Effector memory CD4-positive, alpha-beta T cell (primary cell): ENCODE results near the gene FBP1.

Source experiments
- DNase-seq, 3 donors: peaks; one replicate each; pipeline ENCODE4 v3.0.0-alpha.2; 2020
- H3K27ac ChIP-seq: 2 replicates; pipeline ENCODE4 v1.7.0; 2013; ENCODE audit warnings: mild to moderate bottlenecking, low read length, moderate library complexity; ENCODE audit not compliant: insufficient read depth, poor library complexity, severe bottlenecking
- H3K27me3 ChIP-seq: replicated peaks from 2 replicates; pipeline ENCODE4 v1.7.0; 2013; ENCODE audit warnings: mild to moderate bottlenecking, low read length; ENCODE audit not compliant: insufficient read depth, control insufficient read depth, poor library complexity, severe bottlenecking
- H3K36me3 ChIP-seq: 2 replicates; pipeline ENCODE4 v1.7.0; 2013; ENCODE audit warnings: mild to moderate bottlenecking, low read length, moderate library complexity; ENCODE audit not compliant: control insufficient read depth, insufficient read depth
- H3K4me1 ChIP-seq: 2 replicates; pipeline ENCODE4 v1.7.0; 2013; ENCODE audit warnings: low read length, mild to moderate bottlenecking; ENCODE audit not compliant: control insufficient read depth, insufficient read depth, poor library complexity, severe bottlenecking
- H3K4me3 ChIP-seq: 2 replicates; pipeline ENCODE4 v1.7.0; 2013; ENCODE audit warnings: low read length, low read depth, mild to moderate bottlenecking; ENCODE audit not compliant: insufficient read depth, poor library complexity, severe bottlenecking
- H3K9me3 ChIP-seq: 2 replicates; pipeline ENCODE4 v1.7.0; 2013; ENCODE audit warnings: mild to moderate bottlenecking, low read length, moderate library complexity; ENCODE audit not compliant: control insufficient read depth

Gene FBP1

DNA sequence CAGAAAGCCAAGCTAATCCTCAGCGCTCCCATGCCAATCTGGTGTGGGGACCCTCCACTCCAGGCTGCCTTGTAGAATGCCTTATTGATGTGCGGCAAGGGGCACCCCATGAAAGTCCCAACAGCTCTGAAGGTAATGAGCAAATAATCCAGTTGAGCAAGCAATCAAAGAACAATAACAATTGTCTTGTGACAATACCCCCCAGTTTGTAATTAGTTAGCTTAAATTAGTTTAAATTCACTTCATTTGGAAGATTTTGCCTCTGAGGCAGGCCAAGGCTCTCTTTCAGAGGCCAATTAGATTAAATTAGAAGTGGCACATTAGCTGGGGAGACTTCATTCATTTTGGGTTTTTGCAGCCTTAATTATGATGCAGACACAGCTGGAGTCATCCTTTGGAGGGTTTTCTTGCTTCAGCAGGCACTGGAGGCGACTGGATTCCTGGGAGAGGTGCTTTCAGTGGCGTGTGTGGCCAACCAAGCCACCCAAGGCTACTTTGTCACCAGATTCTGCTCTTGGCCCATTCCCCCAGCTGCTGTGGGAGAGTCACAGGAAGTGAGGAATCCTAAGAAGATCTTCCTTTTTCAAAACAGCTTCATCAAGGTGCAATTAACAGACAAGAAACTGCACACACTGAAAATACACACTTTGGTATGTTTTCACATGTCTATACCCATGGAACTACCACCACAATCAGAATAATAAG is 17.9 kb upstream of the FBP1 start:
- Histone ChIP-seq H3K27ac (no peak overlapping the region), H3K4me1 (no peaks in the 10 kb centered on the region), H3K27me3 (no peaks in the 10 kb centered on the region), H3K9me3 (no peaks in the 10 kb centered on the region), H3K36me3 (no peaks in the 10 kb centered on the region), H3K4me3 (no peak overlapping the region)
- DNase-seq = no peak

DNA sequence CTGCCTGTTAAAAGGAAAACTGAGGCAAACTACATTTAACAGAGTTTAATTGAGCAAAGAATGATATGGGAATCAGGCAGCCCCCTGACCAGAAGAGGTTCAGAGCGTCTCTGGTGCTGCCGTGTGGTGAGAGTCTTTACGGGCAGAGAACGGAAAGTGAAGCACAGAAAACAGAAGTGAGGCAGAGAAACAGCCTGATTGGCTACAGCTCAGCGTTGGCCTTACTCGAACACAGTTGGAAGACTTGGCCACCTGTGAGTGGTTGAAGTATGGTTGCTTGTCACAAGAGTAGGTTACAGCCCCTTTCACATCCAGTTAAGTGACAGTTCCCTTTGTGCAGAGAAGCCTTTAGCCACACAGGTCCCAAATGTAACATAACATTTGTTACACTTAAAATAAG is 16.9 kb upstream of the FBP1 start:
- Histone ChIP-seq H3K4me1 (no peaks in the 10 kb centered on the region), H3K27me3 (no peaks in the 10 kb centered on the region), H3K27ac (no peak overlapping the region), H3K9me3 (no peaks in the 10 kb centered on the region), H3K4me3 (peak overlapping the region; percentile 19), H3K36me3 (no peaks in the 10 kb centered on the region)
- DNase-seq = peak in 1 of 3 donors; percentile 2

DNA sequence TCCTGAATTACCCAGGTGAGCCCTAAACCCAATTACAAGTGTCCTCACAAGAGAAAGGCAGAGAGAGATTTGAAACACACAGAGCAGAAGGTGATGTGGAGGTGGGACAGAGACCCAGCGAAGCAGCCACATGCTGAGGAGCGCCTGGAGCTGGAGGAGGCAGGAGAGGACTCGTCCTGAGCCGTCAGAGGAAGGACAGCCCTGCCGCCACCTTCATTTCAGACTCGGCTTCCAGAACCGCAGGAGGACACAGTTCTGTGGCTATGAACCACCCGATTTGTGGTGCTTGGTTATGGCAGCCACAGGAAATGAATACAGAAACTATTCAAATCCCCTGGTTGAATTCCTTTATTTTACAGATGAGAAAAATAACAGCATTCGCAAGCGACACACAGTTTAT is 16.4 kb upstream of the FBP1 start:
- Histone ChIP-seq H3K36me3 (no peaks in the 10 kb centered on the region), H3K4me3 (peak overlapping the region; percentile 19), H3K4me1 (no peaks in the 10 kb centered on the region), H3K9me3 (no peaks in the 10 kb centered on the region), H3K27ac (no peak overlapping the region), H3K27me3 (no peaks in the 10 kb centered on the region)
- DNase-seq = no peak

DNA sequence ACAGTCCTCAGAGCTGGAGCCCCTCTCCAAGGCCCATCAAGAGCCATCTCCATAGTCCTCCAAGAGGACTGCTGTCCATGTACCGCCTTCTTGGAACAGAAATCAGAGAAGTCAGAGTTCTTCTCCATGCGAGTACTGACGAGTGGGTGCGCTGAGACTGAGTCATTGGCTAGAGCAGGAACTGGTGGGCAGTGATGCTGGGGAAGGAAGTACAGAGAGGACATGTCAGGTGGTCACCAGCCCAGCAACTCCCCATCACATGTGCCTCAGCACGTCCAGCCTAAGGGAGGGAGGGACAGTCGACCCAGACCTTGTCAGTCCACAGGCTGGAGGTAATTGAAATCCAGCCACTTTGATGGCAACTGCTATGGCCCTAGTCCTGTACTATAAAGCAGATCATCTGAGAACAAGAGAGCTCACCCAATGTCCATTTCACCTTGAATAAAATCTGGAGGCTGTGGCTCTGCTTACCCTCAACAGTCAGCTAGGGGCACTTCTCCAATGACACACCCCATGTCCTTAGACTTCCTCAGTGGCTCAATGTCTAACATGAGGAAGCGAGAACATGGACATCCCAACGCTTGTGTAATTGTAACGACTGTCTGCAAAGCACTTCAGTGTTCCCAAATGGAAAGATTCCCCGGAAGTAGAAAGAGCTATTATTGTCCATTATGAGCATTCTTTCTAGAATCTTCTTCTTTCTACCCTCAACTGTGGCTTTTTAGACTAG is 15.0 kb upstream of the FBP1 start:
- Histone ChIP-seq H3K4me1 (no peaks in the 10 kb centered on the region), H3K27ac (no peak overlapping the region), H3K9me3 (no peaks in the 10 kb centered on the region), H3K36me3 (no peaks in the 10 kb centered on the region), H3K27me3 (no peaks in the 10 kb centered on the region), H3K4me3 (no peak overlapping the region)
- DNase-seq = no peak

DNA sequence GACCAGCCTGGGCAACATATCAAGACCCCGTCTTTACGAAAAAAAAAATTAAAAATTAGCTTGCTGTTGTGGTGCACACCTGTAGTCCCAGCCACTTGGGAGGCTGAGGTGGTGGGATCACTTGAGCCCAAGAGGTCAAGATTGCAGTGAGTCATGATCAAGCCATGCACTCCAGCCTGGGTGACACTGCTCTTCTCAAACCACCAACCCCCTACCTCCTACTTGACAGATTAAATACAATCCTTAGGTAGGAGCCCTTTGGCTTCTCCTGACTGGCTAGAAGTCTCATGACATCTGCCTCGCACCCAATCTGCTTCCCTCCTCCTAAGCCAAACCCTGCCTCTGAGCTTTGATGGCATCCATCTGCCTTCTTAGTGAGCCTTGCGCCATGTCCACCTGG is 11.6 kb upstream of the FBP1 start:
- Histone ChIP-seq H3K9me3 (no peaks in the 10 kb centered on the region), H3K27me3 (no peaks in the 10 kb centered on the region), H3K4me1 (no peaks in the 10 kb centered on the region), H3K36me3 (no peaks in the 10 kb centered on the region), H3K4me3 (no peak overlapping the region), H3K27ac (no peak overlapping the region)
- DNase-seq = no peak

DNA sequence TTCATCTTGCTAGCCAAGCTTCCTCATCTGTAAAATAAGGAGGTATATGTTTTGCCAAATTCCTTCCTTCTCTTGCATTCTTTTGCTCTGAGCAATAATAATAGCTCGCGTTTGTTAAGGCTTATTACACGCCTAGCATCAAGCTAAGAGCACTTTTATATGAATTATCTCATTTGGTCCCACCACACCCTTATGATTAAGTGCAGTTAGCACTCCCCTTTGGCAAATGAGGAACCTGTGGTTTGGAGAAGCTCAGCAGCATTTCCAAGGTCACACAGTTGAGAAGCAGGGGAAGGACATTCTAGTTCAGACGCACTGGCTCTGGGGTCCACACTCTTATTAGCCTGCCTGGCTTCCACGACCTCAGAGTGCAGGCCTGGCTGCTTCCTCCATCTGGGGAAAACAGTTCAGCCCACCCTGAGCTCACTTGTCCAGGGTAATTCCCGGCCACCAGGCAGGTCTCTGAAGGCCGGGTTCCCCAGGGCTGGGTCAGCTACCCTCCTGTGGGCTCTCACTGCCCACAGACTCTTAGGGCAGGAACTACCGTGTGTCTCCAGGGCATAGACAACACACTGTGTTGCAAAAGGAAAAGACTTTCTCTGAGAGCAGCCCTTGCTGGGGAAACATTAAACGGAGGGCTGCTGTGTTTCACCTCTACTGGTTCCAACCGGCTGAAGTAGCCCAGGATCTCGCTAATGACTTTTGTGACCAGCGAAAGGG is 9.9 kb upstream of the FBP1 start:
- no peaks in the 10 kb centered on the region for H3K9me3 ChIP-seq
- H3K4me1 ChIP-seq = no peaks in the 10 kb centered on the region
- H3K4me3 ChIP-seq = no peak overlapping the region
- no peaks in the 10 kb centered on the region for H3K36me3 ChIP-seq
- H3K27ac ChIP-seq = no peak overlapping the region
- DNase-seq = no peak
- no peaks in the 10 kb centered on the region for H3K27me3 ChIP-seq

DNA sequence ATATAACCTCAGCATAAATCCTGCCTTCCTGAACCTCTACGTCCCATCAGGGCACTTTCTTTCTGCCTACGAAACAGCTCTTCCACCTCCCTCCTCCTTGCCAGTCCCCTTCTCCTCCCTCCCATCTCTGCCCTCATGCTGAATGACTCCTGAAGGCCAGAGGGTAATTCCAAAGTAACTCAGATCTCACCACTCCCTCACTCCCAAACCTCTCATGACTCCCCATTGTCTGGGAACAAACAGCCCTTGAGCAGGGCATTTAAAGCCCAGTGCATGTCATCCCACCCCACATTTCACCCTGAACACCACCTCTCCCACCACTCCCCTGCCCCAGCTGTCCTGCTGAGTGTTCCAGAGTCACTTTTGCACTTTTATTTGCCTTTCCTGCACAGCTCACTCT is 8.9 kb upstream of the FBP1 start:
- DNase-seq = no peak
- Histone ChIP-seq H3K36me3 (no peaks in the 10 kb centered on the region), H3K27me3 (no peaks in the 10 kb centered on the region), H3K4me3 (no peak overlapping the region), H3K27ac (no peak overlapping the region), H3K4me1 (no peaks in the 10 kb centered on the region), H3K9me3 (no peaks in the 10 kb centered on the region)

DNA sequence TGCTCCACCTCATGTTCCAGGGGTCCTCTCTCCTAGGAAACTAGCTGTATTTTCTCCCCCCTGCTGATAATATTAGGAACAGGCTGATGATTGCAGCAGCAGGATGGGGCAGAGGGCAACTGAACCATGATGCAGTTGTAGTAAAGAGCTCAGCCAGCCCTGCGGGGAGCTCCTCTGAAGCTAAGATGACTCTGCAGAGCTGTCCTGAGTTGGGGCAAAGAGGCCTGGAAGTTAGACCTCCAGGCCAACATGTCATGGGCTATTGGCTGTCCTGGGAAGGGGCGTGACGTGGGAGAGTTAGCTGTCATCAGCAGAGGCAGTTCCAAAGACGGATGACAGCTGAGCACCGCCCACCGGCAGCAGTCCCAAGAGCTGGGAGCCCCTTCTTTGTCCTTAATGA is 6.6 kb upstream of the FBP1 start:
- DNase-seq = no peak
- H3K27me3 ChIP-seq = no peaks in the 10 kb centered on the region

DNA sequence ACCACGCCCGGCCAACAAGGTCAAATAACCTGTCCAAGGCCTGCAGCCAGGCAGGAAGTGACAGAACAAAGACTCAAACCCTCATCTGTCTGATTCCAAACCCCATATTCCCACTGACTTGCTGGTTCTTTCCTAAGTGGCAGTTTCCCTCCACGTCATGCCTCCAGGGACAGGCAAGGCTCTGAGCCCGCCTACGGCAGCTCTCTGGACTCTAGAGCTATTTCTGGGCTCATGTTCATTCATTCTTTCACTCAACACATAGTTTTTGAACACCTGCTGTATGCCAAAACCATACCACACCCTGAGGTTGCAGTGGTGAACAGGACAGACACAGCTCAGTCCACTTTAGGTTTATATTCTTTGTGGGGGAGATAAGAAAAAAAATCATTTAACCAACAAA is 5.2 kb upstream of the FBP1 start:
- Histone ChIP-seq H3K4me3 (no peak overlapping the region), H3K9me3 (no peaks in the 10 kb centered on the region), H3K27ac (no peak overlapping the region), H3K36me3 (no peaks in the 10 kb centered on the region), H3K4me1 (peaks cover 5% of the 10 kb centered on the region), H3K27me3 (no peaks in the 10 kb centered on the region)
- DNase-seq = no peak

More for the DNA sequence above, 6.6 kb upstream of the FBP1 start:
- Histone ChIP-seq H3K4me3 (no peak overlapping the region), H3K36me3 (no peaks in the 10 kb centered on the region), H3K4me1 (no peaks in the 10 kb centered on the region), H3K27ac (no peak overlapping the region), H3K9me3 (no peaks in the 10 kb centered on the region)

DNA sequence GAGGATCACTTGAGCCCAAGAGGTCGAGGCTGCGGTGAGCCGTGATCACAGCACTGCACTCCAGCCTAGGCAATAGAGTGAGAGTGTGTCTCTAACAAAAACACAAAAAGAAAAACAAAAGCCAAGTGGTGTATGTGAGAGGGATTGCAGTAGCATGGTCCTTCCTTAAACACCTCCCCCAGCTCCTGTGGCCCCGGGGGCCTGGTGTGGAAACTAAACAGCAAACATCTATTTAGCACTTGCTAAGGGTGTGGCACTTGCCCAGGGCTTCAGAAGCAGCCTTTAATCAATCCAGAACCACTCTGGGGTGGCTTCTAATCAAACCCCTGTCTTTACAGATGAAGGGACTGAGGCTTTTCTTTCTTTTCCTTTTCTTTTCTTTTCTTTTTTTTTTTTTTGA is 4.4 kb upstream of the FBP1 start:
- no peak overlapping the region for H3K27ac ChIP-seq
- no peak overlapping the region for H3K4me3 ChIP-seq
- no peak for DNase-seq
- no peaks in the 10 kb centered on the region for H3K9me3 ChIP-seq
- no peaks in the 10 kb centered on the region for H3K36me3 ChIP-seq
- no peaks in the 10 kb centered on the region for H3K27me3 ChIP-seq
- H3K4me1 ChIP-seq = peaks cover 9% of the 10 kb centered on the region
